Neuronal stem cell (in vitro differentiated cells): ENCODE data around the gene TOB1. TPM values are rescaled to one million over a fixed set of nuclear protein-coding genes. Genes with fewer than 3 reads are reported as not detected.

ENCODE experiments used
- DNase-seq: peaks from one replicate; pipeline ENCODE4 v3.0.0-alpha.2; 2013; ENCODE audit warnings: low spot score
- H2AFZ ChIP-seq: one replicate; pipeline ENCODE4 v1.6.1; 2013; ENCODE audit warnings: mild to moderate bottlenecking, low read length, inconsistent platforms
- H2AK5ac ChIP-seq: 2 replicates; pipeline ENCODE4 v1.6.1; 2013; ENCODE audit warnings: low read depth, mild to moderate bottlenecking, inconsistent platforms, low read length, moderate library complexity, mixed read lengths
- H2BK120ac ChIP-seq: 2 replicates; pipeline ENCODE4 v1.6.1; 2013; ENCODE audit warnings: low read depth, mild to moderate bottlenecking, inconsistent platforms, low read length, moderate library complexity, mixed read lengths
- H2BK12ac ChIP-seq: one replicate; pipeline ENCODE4 v1.6.1; 2013; ENCODE audit warnings: low read length, inconsistent platforms
- H2BK15ac ChIP-seq: 2 replicates; pipeline ENCODE4 v1.6.1; 2013; ENCODE audit warnings: mild to moderate bottlenecking, low read length, inconsistent platforms, mixed read lengths
- H2BK5ac ChIP-seq: one replicate; pipeline ENCODE4 v1.6.1; 2013; ENCODE audit warnings: inconsistent platforms, mild to moderate bottlenecking, low read length, moderate library complexity
- H3K14ac ChIP-seq: one replicate; pipeline ENCODE4 v1.6.1; 2013; ENCODE audit warnings: low read length, inconsistent platforms
- H3K18ac ChIP-seq: 2 replicates; pipeline ENCODE4 v1.6.1; 2013; ENCODE audit warnings: low read length, inconsistent platforms
- H3K23ac ChIP-seq: 2 replicates; pipeline ENCODE4 v1.6.1; 2013; ENCODE audit warnings: low read depth, mild to moderate bottlenecking, mixed read lengths, low read length, inconsistent platforms; ENCODE audit not compliant: poor library complexity
- H3K27ac ChIP-seq: replicated peaks from 3 replicates; pipeline ENCODE4 v1.5.1; 2013; ENCODE audit warnings: low read length, inconsistent platforms
- H3K27me3 ChIP-seq, 3 experiments: 2 replicates each; pipeline ENCODE4 v1.6.1; 2013; ENCODE audit warnings: low read length in 3 of 3, mild to moderate bottlenecking in 2 of 3, inconsistent platforms in 1 of 3, low read depth in 1 of 3, mixed read lengths in 1 of 3, moderate library complexity in 1 of 3; ENCODE audit not compliant: control insufficient read depth in 3 of 3, insufficient read depth in 3 of 3
- H3K36me3 ChIP-seq, 2 donors: replicated peaks in 1 of 2; 2 replicates each; pipeline ENCODE4 v1.6.1; 2013; ENCODE audit warnings: low read length in 2 of 2; ENCODE audit not compliant: control insufficient read depth in 2 of 2, insufficient read depth in 2 of 2
- H3K4ac ChIP-seq: 2 replicates; pipeline ENCODE4 v1.6.1; 2013; ENCODE audit warnings: inconsistent platforms, mild to moderate bottlenecking, low read length, moderate library complexity
- H3K4me1 ChIP-seq, 2 donors: 1 replicate in 1 of 2; 2 replicates in 1 of 2; pipeline ENCODE4 v1.6.1; 2013; ENCODE audit warnings: low read length in 2 of 2, low read depth in 1 of 2; ENCODE audit not compliant: control insufficient read depth in 2 of 2, insufficient read depth in 1 of 2
- H3K4me2 ChIP-seq: one replicate; pipeline ENCODE4 v1.6.1; 2013; ENCODE audit warnings: mild to moderate bottlenecking, low read length, inconsistent platforms; ENCODE audit not compliant: insufficient read depth, poor library complexity, severe bottlenecking
- H3K4me3 ChIP-seq, 2 donors: 2 replicates each; pipeline ENCODE4 v1.5.1; 2013; ENCODE audit warnings: low read length in 2 of 2, mild to moderate bottlenecking in 2 of 2, inconsistent platforms in 1 of 2, moderate library complexity in 1 of 2
- H3K79me1 ChIP-seq: one replicate; pipeline ENCODE4 v1.6.1; 2013; ENCODE audit warnings: low read depth, mild to moderate bottlenecking, inconsistent platforms, low read length, moderate library complexity
- H3K9ac ChIP-seq: one replicate; pipeline ENCODE4 v1.6.1; 2013; ENCODE audit warnings: mild to moderate bottlenecking, low read depth, low read length, inconsistent platforms; ENCODE audit not compliant: poor library complexity
- H3K9me3 ChIP-seq, 2 donors: replicated peaks in 1 of 2; 2 replicates each; pipeline versions ENCODE3 to v1.6.1; 2013; ENCODE audit warnings: low read length in 2 of 2, mild to moderate bottlenecking in 2 of 2, inconsistent platforms in 1 of 2, low read depth in 1 of 2, mixed read lengths in 1 of 2, moderate library complexity in 1 of 2; ENCODE audit not compliant: control insufficient read depth in 2 of 2, insufficient read depth in 1 of 2
- H4K8ac ChIP-seq: one replicate; pipeline ENCODE4 v1.6.1; 2013; ENCODE audit warnings: low read depth, mild to moderate bottlenecking, inconsistent platforms, low read length, moderate library complexity
- H4K91ac ChIP-seq: one replicate; pipeline ENCODE4 v1.6.1; 2013; ENCODE audit warnings: low read length, low read depth, mild to moderate bottlenecking, inconsistent platforms; ENCODE audit not compliant: poor library complexity
- WGBS, 2 donors: extraction: QIAGEN DNeasy Blood & Tissue Kit; methylation state at CpG; one replicate each; pipeline ENCODE4 v1.1.7; 2013; ENCODE audit warnings: missing lambda C conversion rate in 2 of 2, mixed read lengths in 1 of 2; ENCODE audit not compliant: insufficient read length in 2 of 2, insufficient replicate concordance in 1 of 2; ENCODE audit errors: extremely low coverage in 2 of 2; 5-methylcytosine and 5-hydroxymethylcytosine counted together
- polyA plus RNA-seq, 2 experiments: library from polyadenylated mRNA; stranded (reverse); fragments of 200-250 nt; gene quantifications; one replicate each; pipeline ENCODE4 v1.2.3, GENCODE V29; 2013

Gene TOB1, protein sequence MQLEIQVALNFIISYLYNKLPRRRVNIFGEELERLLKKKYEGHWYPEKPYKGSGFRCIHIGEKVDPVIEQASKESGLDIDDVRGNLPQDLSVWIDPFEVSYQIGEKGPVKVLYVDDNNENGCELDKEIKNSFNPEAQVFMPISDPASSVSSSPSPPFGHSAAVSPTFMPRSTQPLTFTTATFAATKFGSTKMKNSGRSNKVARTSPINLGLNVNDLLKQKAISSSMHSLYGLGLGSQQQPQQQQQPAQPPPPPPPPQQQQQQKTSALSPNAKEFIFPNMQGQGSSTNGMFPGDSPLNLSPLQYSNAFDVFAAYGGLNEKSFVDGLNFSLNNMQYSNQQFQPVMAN
- polyA plus RNA-seq (2013, experiment 1 of 2): 44.9 TPM
- 45.0 TPM for polyA plus RNA-seq (2013, experiment 2 of 2)

DNA sequence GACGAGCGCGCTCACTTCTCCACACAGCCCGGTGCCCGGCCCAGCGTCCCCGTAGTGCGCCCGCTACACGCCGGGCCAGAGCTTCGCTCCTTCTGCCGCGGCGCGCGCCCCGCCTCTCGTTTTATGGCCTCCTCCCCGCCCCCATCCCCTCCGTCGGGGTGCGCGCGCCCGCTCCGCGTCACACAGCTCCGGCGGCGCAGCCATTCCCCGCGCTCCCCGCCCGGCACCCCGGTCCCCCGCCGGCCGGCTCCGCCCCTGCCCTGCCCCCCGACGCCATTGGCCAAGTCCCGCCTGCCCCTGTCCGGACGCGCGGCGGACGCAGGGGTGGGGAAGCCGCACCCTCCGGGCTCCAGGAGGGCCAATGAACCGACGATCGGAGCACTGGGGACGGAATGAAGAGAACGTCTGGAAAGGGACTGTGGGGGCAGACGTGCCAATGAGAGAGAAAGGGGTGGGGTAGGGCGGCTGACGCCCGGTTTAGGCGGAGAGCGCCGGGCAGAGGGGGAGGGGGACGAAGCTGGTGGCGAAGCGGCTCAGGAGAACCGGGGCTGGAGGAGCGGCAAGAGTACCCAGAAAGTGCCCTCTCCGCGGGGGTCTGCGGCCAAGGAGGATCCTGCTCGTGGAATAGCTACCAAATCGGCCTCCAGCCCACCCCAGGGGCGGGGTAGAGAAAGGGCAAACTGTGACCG, at the start of gene TOB1:
Gene TOB1, minus strand, starts transcription at position 94 of the 689 bp plus-strand sequence. CDS start 2,337 bp downstream, outside the sequence.
- peak within 1 kb of the TSS; percentile 99 for H3K14ac ChIP-seq
- peaks cover 8 to 28% of the 10 kb centered on the region in 2 donors for H3K36me3 ChIP-seq
- peak within 1 kb of the TSS; percentile 100 for H3K18ac ChIP-seq
- peak within 1 kb of the TSS; percentile 77 for H2AFZ ChIP-seq
- H2BK12ac ChIP-seq: peak within 1 kb of the TSS; percentile 93
- peak within 1 kb of the TSS; percentile 65 for H2AK5ac ChIP-seq
- H3K4ac ChIP-seq: peak within 1 kb of the TSS; percentile 100
- peak within 1 kb of the TSS; percentile 60 to 94 for H3K4me3 ChIP-seq
- H2BK15ac ChIP-seq: peak within 1 kb of the TSS; percentile 54
- no peaks in the 10 kb centered on the region for H3K9me3 ChIP-seq
- peak within 1 kb of the TSS; percentile 99 for H3K9ac ChIP-seq
- peaks cover 2 to 6% of the 10 kb centered on the region in 2 donors for H3K4me1 ChIP-seq
- no peak within 1 kb of the TSS for H4K8ac ChIP-seq
- no CpG with 5 or more reads among the region's 75 CpGs for WGBS, 2 donors
- H3K27me3 ChIP-seq: no peaks in the 10 kb centered on the region
- H2BK5ac ChIP-seq: peak within 1 kb of the TSS; percentile 99
- H3K79me1 ChIP-seq: peaks cover 5% of the 10 kb centered on the region
- peak within 1 kb of the TSS; percentile 98 for H3K27ac ChIP-seq
- peak within 1 kb of the TSS; percentile 100 for H3K23ac ChIP-seq
- H3K4me2 ChIP-seq: peak within 1 kb of the TSS; percentile 99
- peak within 1 kb of the TSS; percentile 47 for H4K91ac ChIP-seq
- H2BK120ac ChIP-seq: peak within 1 kb of the TSS; percentile 99
- peak; percentile 98 for DNase-seq

DNA sequence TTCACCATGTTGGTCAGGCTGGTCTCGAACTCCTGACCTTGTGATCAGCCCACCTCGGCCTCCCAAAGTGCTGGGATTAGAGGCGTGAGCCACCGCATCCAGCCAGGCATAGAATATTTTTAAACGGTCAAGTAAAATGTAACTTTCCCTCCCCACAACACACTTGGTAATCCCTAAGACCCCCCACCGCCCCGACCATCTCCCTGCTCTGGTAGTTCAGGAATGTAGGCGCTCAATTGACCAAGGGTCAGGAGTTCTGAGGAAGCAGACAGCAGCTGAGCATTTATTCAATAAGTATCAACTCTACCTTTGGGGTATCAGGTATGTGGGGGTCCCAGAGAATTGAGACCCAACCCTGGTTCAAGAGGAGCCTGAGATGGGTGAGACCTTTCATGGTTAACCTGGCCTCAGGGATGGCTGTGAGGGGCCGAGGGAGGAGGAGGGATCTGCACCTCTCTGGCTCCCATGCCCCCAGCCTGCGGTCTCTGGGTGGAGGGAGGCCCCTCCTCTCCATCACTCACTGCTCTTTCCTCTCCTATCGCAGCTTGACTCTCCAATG, 48.4 kb upstream of the TOB1 start:
- WGBS, 2 donors: no CpG with 5 or more reads among the region's 11 CpGs
- Histone ChIP-seq H3K9me3 (peaks cover 0 to 3% of the 10 kb centered on the region in 2 donors), H3K18ac (no peak overlapping the region), H4K91ac (no peak overlapping the region), H2AFZ (peak overlapping the region; percentile 39), H2BK12ac (no peak overlapping the region), H2BK15ac (no peak overlapping the region), H3K23ac (no peak overlapping the region), H3K14ac (no peak overlapping the region), H3K4me2 (no peak overlapping the region), H2AK5ac (no peak overlapping the region), H3K4me1 (peaks cover 29 to 35% of the 10 kb centered on the region in 2 donors), H4K8ac (no peak overlapping the region), H3K9ac (no peak overlapping the region), H3K4ac (no peak overlapping the region), H3K27me3 (peaks cover 0 to 2% (median 0%) of the 10 kb centered on the region in 3 experiments), H3K36me3 (no peaks in the 10 kb centered on the region), H3K27ac (no peak overlapping the region), H3K4me3 (no peak overlapping the region), H2BK5ac (peak overlapping the region; percentile 19), H2BK120ac (peak overlapping the region; percentile 21), H3K79me1 (no peaks in the 10 kb centered on the region)
- no peak for DNase-seq

- H2BK120ac ChIP-seq: no peak overlapping the region
- no peak overlapping the region for H3K9ac ChIP-seq
- H2AK5ac ChIP-seq: peak overlapping the region; percentile 26
- no peak overlapping the region for H3K4me3 ChIP-seq
- no peak overlapping the region for H4K8ac ChIP-seq
- no peak overlapping the region for H3K23ac ChIP-seq
- H3K4me1 ChIP-seq: peaks cover 24 to 27% of the 10 kb centered on the region in 2 donors
- no peak overlapping the region for H3K4me2 ChIP-seq
- H3K79me1 ChIP-seq: no peaks in the 10 kb centered on the region
- H2BK15ac ChIP-seq: no peak overlapping the region
- H2AFZ ChIP-seq: no peak overlapping the region
- H3K36me3 ChIP-seq: no peaks in the 10 kb centered on the region
- peaks cover 0 to 4% of the 10 kb centered on the region in 2 donors for H3K9me3 ChIP-seq
- H2BK12ac ChIP-seq: no peak overlapping the region
- no CpG with 5 or more reads among the region's 2 CpGs for WGBS, 2 donors
- no peak overlapping the region for H2BK5ac ChIP-seq
- H3K14ac ChIP-seq: no peak overlapping the region
- no peak overlapping the region for H4K91ac ChIP-seq
- H3K27me3 ChIP-seq: peaks cover 0 to 2% (median 0%) of the 10 kb centered on the region in 3 experiments
- no peak overlapping the region for H3K4ac ChIP-seq
- H3K27ac ChIP-seq: no peak overlapping the region
- H3K18ac ChIP-seq: no peak overlapping the region
- DNase-seq: no peak
Measured at GRCh38 chr17:50913120-50913519, 47.0 kb upstream of the TOB1 start.
